ENCODE measurements around the gene CLK1.
"Not testable (repeated sequence)": the region's sequence is repeated elsewhere in the genome, so short reads cannot be mapped to it uniquely, and the experiment has no call there.

The CLK1 gene

GRCh38 chr2:200864176-200865034 lies at the start of gene CLK1:
CLK1 (minus strand) TSS chr2:200864658; CDS start chr2:200861862, 2,796 bp downstream.
- DNase-seq (ENCODE audit: low read depth), result peak; percentile 95

- DNase-seq (ENCODE audit: low read depth), result no peak
Observed at GRCh38 chr2:200913654-200914053, 49.2 kb upstream of the CLK1 start.

DNA sequence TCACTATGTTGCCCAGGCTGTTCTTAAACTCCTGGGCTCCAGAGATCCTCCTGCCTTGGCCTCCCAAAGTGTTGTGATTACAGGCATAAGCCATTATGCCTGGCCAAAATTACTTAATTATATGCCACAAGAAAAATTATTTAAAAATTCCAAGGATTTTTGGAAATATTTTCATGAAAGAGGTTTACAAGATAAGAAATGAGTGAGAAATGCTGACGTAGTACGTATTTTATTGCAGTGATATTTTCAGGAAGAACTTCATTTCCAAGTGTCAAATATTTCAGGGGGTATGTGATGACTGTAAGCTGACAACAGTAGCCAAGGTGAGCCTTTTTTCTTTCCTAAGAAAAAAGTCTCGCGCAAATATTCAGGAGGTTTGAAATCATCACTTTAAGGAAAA lies 45.5 kb upstream of the CLK1 start:
- no peak for DNase-seq (ENCODE audit: low read depth)

- DNase-seq (ENCODE audit: low read depth), result peak; percentile 11
Observed at GRCh38 chr2:200905618-200906296, 41.3 kb upstream of the CLK1 start.

DNA sequence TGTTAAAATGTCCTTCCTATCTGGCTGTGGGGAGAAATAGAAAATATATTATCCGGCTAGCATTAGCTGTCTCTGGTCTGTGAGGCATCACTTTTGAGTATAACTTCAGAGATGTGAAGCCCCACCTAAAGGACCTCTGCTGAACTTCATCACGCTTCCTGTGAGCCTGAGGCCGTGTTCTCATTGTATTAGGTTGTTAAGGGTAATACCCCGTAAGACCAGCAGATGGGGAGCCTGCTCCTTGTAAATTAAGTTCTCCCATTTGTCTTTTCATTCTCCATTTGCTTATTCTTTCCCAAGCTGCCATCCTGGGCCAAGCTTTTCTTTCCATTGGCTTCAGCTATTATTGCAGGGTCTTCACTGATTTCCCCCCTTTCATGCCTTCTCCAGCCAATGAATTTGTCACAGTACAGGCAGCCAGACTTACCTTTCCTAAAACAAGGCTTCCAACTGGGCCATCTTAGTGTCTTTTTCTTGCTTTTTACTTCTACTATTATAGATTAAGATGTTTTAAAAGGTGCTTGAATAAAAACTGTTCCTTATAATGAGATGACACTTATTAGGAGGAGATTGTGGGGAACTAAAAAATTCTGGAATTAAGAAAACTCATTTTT lies 37.1 kb upstream of the CLK1 start:
- DNase-seq (ENCODE audit: low read depth), result peak; percentile 21

- DNase-seq (ENCODE audit: low read depth), result no peak
Observed at GRCh38 chr2:200899482-200899881, 35.0 kb upstream of the CLK1 start.

- DNase-seq (ENCODE audit: low read depth), result peak; percentile 95
Observed at GRCh38 chr2:200888704-200889625, 24.5 kb upstream of the CLK1 start, which contains the start of the genes NIF3L1 and PPIL3. NIF3L1 (plus strand) TSS chr2:200889371; CDS start chr2:200891944, 2,573 bp downstream. PPIL3 (minus strand) TSS chr2:200889077; CDS start chr2:200887615, 1,462 bp downstream.

- DNase-seq (ENCODE audit: low read depth), result not testable (repeated sequence)
Observed at GRCh38 chr2:200881715-200882249, 17.3 kb upstream of the CLK1 start.

- no peak for DNase-seq (ENCODE audit: low read depth)
Observed at GRCh38 chr2:200878289-200878880, 13.9 kb upstream of the CLK1 start.

- no peak for DNase-seq (ENCODE audit: low read depth)
Observed at GRCh38 chr2:200877443-200877842, 13.0 kb upstream of the CLK1 start.

DNA sequence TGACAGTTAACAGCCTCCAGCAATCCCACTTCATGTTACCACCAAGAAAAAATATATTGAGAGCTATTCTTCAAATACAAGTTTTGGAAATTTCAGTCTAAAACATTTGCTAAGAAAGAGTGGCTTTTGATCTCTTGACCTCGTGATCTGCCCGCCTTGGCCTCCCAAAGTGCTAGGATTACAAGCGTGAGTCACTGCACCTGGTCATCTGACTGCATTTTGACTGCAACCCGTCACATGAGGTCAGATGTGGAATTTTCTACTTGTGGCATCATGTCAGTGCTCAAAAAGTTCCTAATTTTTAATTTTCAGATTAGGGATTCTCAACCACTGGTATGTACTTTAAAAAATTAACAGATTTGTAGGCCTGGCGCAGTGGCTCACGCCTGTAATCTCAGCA lies 9.1 kb upstream of the CLK1 start:
- no peak for DNase-seq (ENCODE audit: low read depth)

- no peak for DNase-seq (ENCODE audit: low read depth)
Observed at GRCh38 chr2:200871151-200871550, 6.7 kb upstream of the CLK1 start.

GRCh38 chr2:200869014-200869413 lies 4.6 kb upstream of the CLK1 start:
- DNase-seq (ENCODE audit: low read depth), result no peak

- DNase-seq (ENCODE audit: low read depth), result no peak
Observed at GRCh38 chr2:200863782-200864175, 679 bp downstream of the CLK1 start.

GRCh38 chr2:200862532-200863000 lies 1.9 kb downstream of the CLK1 start:
- DNase-seq (ENCODE audit: low read depth), result no peak

DNA sequence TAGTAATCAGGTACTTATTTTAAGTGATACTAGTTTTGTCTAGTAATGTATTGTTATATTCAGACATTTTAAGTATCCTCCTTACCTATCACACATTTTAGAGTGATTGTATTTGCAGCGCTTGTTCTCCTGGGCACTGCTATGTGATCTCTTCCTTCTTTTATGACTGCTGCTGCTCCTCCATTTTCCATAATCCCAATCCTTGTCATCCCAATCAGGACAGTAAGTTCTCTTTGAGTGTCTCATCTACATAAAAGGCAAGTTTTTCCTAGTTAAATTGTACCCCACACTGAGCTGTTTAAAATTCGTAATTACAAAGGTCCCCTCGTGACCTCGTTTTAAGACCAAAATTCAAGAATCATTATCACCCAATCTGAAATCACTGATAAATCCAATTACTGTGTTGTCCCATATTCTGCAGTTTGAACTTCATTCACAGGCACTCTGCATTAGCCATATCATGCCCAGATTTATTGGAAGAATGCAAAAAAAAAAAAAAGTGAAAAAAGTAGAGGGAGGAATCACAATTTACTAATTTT lies 2.8 kb downstream of the CLK1 start:
- no peak for DNase-seq (ENCODE audit: low read depth)

DNA sequence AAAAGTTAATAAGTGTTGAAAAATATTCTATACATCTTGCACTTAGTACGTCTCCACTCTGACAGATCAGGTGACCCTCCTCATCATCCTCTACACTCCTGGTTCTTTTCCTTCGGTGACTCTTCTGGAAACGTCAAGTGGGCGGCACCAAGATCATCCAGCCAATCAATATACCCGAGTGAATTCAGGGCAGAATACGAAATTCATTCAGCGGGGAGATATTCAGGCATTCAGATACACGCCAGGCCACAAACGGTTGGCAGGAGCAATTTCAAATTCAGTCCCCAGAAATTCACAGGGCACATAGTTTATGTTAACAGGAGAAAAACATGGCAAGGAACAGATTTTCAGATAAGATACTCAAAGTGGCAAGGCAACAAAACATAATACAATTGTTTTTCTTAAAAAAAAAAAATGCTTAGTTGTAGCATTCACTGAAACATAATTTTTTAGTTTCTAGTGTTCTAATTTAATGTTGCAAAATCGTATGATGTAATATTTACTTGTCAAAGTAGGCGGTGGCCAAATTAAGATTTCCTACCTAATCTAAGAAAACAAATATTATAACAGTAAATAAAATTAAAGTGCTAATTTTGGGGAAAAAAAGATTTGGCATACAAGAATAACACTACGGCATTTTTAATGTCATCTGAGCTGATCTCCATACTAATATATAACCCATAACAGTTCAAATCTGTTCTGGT lies 4.2 kb downstream of the CLK1 start:
- no peak for DNase-seq (ENCODE audit: low read depth)

DNA sequence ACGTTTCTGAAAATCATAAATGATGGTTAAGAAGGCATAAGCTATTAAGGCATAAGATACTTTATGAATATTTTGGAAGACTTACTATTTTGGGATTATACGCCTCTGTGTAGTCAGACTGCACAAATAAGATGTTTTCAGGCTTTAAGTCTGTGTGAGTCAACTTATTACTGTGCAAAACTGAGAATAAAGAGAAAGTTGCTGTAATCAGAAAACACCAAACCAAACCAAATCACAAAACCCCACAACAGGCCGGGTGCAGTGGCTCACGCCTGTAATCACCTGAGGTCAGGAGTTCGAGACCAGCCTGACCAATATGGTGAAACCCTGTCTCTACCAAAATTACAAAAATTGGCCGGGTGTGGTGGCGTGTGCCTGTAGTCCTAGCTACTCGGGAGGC lies 7.7 kb downstream of the CLK1 start:
- no peak for DNase-seq (ENCODE audit: low read depth)

DNA sequence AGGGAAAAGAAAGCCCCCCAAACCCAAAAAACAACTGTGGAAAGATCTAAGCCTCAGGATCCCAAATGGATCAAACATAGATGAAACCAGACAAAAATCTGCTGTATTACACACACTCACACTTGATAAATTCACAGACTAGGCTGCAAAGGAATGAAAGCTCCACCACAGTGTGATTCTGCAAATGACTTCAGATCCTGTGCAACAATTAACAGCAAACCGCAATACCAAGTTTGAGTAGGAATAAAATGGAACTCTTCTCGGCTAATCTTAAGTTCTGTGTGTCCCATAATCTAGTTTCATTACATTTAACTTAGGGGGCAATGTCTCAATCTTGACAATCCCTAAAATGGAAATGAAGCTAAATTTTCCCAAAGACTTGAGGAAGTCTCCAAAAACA lies 11.9 kb downstream of the CLK1 start:
- no peak for DNase-seq (ENCODE audit: low read depth)

Data from stimulated activated CD8-positive, alpha-beta memory T cell treated with anti-CD3 and anti-CD28 coated beads, Interleukin-7, amount 100 ng/mL, for 24 hours (primary cell).